Activated CD8-positive, alpha-beta memory T cell treated with anti-CD3 and anti-CD28 coated beads for 4 hours (primary cell): ENCODE results near the gene SIRT7.
"Not testable (repeated sequence)": the region's sequence is repeated elsewhere in the genome, so short reads cannot be mapped to it uniquely, and the experiment has no call there.

Experiments used
- DNase-seq, 2 donors: peaks; one replicate each; pipeline ENCODE4 v3.0.0-alpha.2; 2020; ENCODE audit warnings: low read depth in 2 of 2

Gene SIRT7

DNA sequence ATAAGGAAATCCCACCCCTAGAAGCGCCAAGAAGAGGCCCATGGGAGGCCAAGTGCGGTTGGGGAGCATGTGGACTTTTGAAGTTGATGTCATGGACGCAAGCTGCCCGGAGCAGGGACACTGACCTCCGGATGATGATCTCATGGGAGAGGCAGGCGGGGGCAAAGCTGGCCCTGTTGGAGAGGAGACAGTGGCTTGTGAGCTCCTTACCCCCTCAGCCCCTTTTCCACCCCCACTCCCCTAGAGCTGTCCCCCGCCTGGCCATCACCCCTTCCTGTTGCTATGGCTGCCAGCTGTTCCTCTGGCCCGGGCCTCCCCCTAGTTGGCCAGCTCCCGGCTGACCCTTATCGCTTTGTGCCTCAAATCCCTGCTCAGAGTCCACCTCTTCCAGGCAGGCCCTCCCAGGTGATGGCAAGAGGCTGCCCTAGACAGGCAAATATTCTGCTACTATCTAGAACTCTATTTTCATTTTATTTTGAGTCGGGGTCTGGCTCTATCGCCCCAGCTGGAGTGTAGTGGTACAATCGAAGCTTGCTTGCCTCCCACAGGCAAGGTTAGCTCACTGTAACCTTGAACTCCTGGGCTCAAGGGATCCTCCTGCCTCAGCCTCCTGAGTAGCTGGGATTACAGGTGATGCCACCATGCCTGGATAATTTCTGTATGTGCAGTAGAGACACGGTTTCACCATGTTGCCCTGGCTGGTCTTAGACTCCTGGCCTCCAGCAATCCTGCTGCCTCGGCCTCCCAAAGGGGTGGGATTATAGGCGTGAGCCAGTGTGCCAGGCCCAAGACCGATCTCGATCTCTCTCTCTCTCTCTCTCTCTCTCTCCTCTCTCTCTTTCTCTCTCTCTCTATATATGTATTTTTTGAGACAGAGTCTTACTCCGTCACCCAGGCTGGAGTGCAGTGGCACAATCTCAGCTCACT, 36.4 kb upstream of the SIRT7 start:
- DNase-seq = no peak

DNA sequence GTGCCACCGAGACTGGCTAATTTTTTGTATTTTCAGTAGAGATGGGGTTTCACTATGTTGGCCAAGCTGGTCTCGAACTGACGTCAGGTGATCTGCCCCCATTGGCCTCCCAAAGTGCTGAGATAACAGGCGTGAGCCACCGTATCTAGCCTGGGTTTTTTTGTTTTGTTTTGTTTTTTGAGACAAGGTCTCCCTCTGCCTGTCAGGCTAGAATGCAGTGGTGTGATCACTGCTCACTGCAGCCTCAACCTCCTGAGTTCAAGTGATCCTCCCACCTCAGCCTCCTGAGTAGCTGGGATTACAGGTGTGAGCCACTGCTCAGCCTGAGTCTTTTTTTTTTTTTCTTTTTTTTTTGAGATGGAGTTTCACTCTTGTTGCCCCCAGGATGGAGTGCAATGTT, 35.5 kb upstream of the SIRT7 start:
- DNase-seq = not testable (repeated sequence)

DNA sequence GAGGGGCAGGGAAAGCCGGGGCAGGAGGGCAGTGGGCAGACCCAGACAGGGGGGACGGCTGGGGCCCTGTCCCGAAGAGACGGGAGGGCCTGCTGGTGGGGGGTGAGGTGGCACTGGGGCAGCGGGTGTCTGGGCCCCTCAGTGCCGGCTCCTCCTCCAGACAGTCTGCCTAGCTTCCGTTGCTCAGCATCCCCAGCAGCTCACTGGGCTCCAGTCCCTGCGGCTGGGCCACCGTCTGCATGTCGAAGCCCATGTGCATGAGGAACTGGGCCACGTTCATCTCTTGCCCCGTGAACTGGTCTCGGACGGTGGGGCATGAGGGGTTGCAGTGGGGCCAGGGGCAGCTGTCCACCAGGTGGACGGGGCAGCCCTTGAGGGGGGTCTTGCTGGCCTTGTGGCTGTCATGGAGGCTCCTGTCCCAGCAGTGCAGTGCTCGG, 34.8 kb upstream of the SIRT7 start:
- DNase-seq = no peak

DNA sequence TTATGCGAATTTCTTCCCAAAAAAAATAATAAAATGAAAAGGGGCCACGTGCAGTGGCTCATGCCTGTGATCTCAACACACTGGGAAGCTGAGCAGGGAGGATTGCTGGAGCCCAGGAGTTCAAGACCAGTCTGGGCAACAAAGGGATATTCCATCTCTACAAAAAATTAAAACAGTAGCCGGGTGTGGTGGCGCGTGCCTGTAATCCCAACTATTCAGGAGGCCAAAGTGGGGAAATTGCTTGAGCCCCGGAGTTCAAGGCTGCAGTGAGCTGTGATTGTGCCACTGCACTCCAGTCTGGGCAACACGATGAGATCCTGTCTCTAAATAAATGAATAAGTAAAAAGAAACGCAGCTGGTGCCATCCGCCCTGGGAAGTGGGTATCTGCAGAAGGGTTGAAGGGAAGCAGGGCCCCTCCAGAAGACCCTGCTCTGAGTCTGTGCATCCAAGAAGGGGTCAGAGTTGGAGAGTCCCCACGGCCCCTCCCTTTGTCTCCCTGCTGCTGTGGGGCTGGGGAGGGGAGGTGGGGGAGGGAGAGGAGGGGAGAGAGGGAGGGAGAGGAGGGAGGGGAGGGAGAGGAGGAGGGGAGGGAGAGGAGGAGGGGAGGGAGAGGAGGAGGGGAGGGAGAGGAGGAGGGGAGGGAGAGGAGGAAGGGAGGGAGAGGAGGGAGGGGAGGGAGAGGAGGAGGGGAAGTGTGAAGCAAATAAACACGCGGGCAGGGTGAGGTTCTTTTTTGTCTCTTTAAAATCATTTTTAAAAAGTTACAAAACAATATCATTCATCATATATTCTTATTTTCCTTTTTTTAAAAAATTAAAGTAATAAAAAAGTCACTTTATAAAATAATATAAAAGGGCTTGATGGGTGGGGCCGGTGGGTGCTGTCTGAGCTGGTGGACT, 34.1 kb upstream of the SIRT7 start:
- DNase-seq = no peak

DNA sequence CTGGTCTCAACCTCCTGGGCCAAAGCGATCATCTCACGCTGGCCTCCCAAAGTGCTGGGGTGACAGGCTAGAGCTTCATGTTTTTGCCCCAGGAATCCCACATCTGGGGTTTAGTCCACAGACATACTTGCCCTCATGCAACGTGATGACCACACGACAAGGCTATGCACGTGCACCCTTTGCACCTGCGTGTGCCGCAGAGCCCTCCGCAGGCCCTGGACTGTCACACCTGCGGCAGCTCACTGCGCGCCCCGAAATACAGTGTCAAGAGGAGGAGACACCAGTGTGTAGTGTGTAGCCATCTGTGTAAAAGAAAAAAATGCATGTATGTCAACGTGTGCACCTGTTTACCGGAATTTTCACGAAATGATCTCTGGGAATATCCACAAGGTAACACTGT, 32.5 kb upstream of the SIRT7 start:
- DNase-seq = no peak

DNA sequence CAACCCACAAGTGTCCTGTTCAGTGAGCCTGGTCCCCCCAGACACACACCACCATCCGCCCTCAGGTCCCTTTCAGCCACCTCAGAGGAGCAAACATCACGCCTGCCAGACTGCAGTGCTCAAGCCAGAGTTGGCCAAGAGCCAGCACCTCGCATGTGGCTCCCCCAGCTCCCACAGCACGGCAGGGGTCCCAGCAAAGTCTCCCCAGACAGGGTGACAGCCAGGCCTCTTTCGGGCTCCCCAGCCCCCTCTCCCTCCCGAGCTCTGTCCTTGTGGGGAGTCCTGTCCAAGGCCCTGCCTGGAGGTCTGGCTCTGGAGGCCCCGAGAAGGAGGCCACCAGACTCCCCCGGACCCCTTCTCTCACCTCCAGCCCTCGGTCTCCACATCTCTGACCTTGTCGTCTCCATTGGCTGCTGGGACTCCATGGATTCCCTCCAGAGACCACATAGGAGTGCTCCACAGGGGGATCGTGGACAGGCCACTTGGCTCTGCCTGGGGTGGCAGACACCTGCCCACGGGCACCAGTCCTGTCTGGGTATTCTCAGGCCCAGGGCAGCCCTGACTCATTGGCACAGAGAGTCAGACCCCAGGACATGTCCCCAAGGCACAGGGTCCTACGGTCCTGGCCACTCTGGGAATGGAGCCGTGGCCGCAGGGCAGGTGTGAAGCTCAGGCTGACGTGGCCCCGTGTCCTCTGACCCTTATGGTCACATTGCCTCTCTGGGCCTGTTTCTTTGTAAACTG, 30.8 kb upstream of the SIRT7 start:
- no peak for DNase-seq

DNA sequence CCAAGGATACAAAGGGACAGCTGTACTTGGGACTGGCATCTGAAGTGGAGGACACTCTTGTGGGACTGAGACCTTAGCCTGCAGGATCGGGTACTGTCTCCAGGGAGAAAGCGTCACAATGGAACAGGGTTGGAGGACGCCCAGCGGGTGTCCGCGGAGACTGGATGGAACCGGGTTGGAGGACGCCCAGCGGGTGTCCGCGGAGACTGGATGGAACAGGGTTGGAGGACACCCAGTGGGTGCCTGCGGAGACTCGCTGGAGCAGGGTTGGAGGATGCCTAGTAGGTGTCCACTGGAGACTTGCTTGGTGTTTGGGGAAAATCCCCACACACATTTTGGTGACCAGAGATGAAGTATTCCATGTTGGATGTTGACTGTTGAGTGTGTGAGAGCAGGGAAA, 29.2 kb upstream of the SIRT7 start, which contains the start of gene MYADML2:
TSS of gene MYADML2 (minus strand) at position 45 of the 400 bp plus-strand sequence. CDS start 5,492 bp downstream, outside the sequence.
- no peak for DNase-seq

DNA sequence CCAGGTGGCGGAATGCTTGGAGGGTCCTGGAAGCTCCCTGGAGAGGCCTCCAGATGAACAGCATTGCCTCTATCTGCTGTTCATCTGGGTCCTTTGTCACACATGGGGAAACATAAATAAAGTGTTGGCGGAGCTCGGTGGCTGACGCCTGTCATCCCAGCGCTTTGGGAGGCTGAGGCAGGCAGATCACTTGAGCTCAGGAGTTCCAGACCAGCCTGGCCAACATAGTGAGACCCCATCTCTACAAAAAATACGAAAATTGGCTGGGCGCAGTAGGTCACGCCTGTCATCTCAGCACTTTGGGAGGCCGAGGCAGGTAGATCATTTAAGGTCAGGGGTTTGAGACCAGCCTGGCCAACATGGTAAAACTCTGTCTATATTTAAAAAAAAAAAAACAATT, 26.9 kb upstream of the SIRT7 start:
- no peak for DNase-seq

DNA sequence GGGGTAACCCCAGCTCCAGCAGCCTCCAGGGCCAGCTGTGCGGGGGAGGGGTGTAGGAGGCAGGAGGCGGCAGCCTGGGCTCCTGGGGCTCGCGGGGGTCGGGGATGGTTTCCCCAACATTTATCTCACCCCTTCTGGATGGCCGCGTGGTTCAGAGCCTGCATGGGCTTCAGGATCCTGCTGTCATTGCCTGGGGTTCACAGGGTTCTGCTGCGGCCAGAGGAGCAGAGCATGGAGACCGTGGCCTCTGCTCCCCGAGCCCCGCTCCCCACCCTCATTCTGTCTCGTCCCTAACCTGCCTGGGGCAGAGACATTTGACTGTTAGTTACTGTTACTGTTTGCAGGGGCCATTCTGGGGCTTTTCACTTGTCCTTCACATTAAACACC, 24.2 kb upstream of the SIRT7 start:
- no peak for DNase-seq

DNA sequence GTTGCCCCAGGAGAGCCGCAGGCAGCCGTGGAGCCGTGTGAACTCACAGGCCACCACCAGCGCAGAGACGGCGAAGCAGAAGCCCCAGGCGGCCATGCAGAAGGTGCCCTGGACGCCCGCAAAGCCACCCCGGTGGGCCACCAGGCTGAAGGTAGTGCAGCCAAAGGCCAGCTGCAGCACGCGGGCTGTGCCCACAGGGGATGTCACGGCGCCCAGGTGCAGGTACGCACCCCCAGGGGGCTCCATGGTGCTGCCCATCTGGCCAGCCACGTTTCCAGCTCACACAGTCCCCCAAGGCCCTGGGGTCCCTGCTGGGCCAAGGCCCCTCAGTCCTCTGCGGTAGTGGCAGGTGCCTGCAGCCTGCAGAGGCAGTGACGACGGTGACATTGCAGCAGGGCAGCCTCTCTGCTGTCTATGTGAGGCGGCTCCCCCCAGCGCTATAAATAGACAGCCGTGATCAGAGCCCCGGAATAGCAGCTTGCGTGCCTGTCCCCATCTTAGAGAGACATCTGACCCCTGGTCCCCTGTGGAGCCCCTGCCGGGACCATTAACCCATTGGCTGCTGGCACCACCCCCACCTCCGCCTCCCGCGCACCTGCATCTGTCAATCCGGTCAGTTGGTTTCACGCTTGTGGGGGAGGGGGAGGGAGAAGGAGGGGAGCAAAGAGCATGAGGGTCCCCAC, 23.6 kb upstream of the SIRT7 start:
- DNase-seq = no peak

DNA sequence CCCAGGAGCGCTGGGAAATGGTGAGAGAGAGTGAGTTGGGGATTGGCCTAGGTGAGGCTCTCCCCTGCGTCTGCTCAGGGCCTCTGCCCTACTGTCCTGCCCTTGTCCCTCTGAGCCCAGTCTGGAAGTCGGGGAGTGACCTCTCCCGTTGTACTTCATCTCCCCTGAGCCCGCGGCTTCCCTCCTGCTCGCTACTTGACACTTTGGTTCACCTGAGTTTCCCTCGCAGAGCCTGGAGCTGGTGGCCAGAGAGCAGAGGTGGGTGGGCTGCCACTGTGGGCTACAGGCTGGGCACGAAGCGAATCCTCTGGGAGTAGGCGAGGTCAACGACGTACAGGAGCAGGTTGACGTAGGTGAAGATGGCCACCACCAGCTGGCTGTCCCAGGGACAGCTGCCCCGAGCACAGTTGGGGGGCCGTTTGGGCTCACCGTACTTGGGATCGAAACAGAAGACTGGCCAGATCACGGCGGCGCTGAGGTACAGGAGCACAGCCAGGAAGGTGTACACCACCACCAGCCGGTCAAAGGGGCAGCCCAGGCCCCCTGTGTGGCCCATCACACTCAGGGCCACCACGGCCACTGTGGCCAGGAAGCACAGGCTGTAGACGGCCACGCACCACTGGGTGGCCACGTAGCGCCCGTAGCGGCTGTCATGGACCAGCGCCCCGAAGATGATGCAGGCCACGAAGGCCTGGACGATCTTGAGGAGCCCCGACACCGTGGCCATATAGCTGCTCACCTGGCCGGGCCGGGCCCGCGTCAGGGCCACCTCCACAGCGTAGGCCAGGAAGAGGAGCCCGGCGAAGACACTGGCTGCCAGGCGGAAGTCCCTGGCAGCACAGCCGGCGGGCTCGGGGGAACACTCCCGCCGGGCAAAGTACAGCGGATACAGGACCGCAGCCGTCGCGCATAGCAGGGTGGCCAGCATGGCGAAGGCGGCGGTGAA, 22.8 kb upstream of the SIRT7 start:
- DNase-seq = no peak

DNA sequence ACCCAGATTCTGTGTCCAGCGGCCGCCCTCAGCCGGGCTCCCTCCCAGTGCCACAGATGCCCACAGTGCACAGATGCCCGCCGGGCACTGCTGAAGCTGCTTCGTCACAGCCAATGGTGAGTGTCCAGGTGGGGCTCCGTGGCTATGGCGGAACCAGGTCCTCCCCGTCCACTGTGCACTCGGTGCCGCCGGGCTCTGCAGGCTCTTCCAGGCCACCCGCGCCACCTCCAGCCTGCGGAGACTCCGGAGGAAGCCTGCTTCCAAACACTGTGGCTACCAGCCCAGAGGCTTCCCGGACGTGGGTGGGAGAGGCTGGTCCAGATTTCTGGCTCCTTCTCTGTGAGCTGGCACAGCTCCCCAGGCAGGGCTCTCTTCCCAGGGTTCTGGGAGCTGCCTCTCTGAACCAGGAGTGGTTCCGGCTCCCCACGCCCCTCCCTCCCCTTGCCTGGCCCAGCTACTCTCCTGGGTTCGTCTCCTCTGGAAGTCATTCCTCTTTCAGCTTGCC, 22.0 kb upstream of the SIRT7 start:
- no peak for DNase-seq

DNA sequence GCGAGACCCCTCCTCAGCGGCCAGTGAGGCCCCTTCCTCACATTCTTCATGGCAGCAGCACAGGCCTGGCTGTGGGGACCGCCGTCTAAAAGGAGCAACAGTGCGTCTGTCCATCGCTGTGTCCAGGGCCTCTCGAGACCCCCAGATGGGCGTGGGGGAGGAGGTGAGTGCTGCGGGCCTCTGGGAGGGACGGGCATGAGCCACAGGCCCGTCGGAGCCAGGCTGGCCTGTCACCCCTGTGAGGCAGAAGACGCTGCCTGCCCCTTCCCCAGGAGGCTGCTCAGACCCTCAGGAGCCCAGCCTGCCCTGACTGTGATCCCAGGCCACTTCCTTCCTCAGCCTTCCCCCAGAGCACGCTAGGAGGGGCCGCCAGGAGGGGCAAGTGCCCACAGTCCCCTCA, 21.2 kb upstream of the SIRT7 start:
- DNase-seq = no peak

DNA sequence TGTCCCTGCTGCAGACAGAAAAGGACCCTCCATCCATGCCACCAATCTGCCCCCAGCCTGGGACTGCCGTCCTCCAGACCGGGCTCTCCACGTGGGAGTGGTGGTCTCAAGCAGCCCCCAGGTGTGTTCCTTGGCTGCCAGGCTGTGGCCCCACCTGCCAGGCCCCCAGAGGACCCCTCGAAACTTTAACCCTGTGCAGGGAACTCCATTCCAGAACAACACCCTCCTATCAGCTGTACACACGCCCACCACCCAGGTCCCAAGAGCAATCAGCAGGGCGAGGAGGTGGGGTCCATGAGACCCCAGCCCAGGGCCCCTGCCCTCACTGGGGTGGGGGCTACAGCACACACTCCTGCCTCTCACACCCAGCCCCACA, 17.7 kb upstream of the SIRT7 start:
- no peak for DNase-seq

DNA sequence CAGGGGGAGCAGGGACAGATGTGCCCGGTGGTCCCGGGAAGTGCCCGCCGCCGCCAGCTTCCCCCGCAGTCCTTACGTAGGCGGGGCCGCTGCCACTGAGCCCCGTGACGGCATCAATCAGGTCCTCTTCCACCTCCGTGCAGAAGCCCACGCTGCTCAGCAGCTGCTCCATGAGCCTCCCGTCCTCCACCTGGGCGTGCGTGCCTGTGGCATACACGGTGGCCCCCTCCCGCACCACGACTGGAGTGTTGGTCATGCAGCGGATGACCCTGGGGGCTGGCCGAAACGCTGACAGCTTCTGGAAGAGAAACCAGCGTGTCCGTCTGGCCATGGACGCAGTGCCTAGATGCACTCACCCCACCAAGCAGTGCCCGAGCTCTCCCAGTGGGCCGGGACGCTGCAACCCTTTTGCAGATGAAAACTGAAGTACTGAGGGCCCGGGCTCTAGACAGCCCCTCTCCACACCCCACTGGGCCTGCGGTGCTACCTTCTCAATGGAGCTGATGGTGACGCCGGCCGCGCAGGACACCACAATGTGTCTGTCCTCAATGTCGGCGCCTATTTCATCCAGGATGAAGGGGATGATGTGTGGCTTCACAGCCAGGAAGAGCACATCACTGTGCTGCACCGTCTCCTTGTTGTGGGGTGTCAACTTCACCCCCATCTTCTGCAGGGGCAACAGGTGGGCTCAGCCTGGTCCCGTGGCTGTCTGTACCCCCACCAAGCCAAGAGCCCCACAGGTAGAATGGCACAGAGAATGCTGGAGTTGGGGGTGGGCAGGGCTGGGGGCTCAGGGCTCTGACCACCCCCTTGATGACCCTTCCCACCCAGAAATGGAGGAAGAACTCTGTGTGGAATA, 17.1 kb upstream of the SIRT7 start:
- DNase-seq = no peak

DNA sequence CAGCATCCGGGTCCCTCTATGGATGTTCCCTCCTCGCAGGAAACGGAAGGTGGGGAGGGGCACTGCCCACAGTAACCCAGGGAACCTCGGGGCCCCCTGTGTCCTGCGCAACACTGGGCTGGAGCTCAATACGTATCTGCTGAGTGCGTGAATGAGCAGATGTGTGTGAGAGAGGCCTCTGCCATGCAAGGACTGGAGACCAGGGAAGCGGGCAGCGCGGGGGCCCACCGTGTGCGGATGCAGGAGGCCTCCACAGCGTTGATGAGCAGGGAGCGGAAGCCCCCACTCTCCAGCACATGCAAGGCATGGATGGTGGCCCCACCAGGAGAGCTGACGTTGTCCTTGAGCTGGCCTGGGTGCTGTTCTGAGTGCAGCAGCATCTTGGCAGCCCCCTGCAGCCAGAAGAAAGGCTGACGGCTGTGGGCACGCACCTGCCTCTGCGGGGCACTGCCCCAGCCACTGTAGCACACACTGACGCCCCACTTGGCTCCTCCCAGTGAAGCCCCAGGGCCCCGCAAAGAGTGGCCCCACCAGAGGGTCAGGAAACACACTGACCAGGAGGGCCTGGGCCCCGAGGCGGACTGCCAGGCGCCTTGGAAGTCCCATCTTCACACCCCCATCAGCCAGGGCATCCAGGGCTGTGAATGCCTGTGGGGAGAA, 16.3 kb upstream of the SIRT7 start:
- DNase-seq = no peak

DNA sequence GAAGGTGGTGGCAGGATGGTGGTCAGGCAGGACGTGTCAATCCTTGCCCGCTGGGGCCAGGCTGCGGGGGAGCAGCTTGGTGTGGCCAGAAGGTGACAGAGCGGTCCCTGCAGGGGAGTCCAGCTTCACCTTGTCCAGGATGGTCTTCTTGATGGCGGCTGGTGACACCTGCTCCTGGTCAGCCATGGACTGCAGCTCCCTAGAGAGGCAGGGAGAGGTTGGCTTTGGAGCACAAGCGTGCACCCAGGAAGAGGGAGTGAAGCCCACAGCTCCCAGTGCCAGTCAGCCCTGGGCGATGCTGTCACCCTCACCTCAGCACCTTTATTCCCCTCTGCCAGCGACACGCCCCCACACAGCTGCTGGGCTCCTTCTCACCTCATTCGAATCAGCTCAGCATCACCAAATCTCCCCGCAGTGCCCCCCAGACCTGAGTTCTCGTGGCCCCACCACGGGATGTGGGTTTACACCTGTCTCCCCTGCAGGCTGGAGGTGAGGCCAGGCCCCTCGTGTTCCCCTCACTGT, 15.3 kb upstream of the SIRT7 start:
- no peak for DNase-seq

DNA sequence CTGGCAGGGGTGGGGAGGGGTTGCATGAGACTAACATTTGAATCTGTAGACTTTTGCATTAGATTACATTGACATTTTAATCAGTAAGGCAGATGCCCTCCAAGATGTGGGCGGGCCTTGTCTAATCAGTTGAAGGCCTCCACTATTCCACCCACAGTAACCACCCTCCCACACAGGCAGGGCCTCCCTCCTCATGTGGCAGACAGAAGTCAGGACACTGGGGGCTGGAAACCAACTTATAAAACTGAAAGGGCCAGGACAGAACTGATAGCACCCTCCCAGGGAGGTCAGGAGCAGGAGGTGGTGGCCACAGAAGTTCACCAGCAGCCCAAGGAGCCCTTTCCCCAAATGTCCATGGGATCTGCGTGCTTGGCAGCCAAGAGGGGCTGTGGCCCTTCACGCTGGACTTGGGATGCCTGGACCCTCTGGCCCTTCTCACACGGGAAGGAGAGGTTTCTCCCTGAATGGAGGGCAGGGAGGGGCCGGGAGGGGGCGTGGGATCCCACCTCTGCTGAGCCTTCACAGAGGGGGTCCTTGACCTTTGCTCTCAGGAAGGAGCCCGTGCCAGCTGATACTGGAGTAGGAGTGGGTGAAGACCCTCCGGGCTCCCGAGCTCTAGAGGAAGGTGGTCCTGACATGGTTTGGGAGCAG, 14.5 kb upstream of the SIRT7 start:
- DNase-seq = no peak
